ENCODE measurements around the gene TVP23C.
"Not testable (repeated sequence)": the region's sequence is repeated elsewhere in the genome, so short reads cannot be mapped to it uniquely, and the experiment has no call there.

- not testable (repeated sequence) for TF ChIP-seq CTCF, POLR2A (IDR thresholded peaks at IDR 0.05)
These were observed 10.4 kb downstream of the TVP23C start for GRCh38 chr17:15552932-15553331.

Measured in uterus (tissue), 2 donors.